ENCODE measurements around the gene CDC42SE1. TPM values are rescaled to one million over a fixed set of nuclear protein-coding genes. Genes with fewer than 3 reads are reported as not detected.

CDC42SE1 gene
- total RNA-seq, 1 experiment from 2014 or later: 76.3 TPM

GRCh38 chr1:151005729-151006319, 53.6 kb downstream of the CDC42SE1 start (continued):
- no peak for TF ChIP-seq ZNF532 (CRISPR knock-in tag; IDR thresholded peaks at IDR 0.05; ENCODE audit: borderline replicate concordance)

GRCh38 chr1:151003180-151003579, 56.2 kb downstream of the CDC42SE1 start:
- DNase-seq (ENCODE audit: low spot score) (no peak), ATAC-seq (no peak)
- H3K4me1 Mint-ChIP-seq: peaks cover 31% of the 10 kb centered on the region
- H3K27me3 Mint-ChIP-seq (ENCODE audit: low read depth): no peaks in the 10 kb centered on the region
- H3K9me3 Mint-ChIP-seq: no peaks in the 10 kb centered on the region
- no peaks in the 10 kb centered on the region for H3K36me3 Mint-ChIP-seq
- ChIA-PET CTCF (interaction anchor here (4.4 kb wide), 1 partner anchor 7 kb away, joined by 74 read pairs; no protein-coding TSS in a partner anchor), POLR2A (no interaction called here)
- no peak overlapping the region for H3K4me3 Mint-ChIP-seq
- H3K27ac Mint-ChIP-seq: no peak overlapping the region
- TF ChIP-seq PRDM15 (CRISPR knock-in tag; IDR thresholded peaks at IDR 0.05): no peak
- no peak for TF ChIP-seq MXD4 (CRISPR knock-in tag; IDR thresholded peaks at IDR 0.05; ENCODE audit: borderline replicate concordance)
- TF ChIP-seq ZBTB43 (CRISPR knock-in tag; IDR thresholded peaks at IDR 0.05): no peak
- TF ChIP-seq ZMAT4 (CRISPR knock-in tag; IDR thresholded peaks at IDR 0.05): no peak
- TF ChIP-seq ZNF263 (CRISPR knock-in tag; IDR thresholded peaks at IDR 0.05; ENCODE audit: low read depth): no peak
- TF ChIP-seq ERG (CRISPR knock-in tag; IDR thresholded peaks at IDR 0.05): no peak
- TF ChIP-seq USF1 (CRISPR knock-in tag; IDR thresholded peaks at IDR 0.05): no peak
- TF ChIP-seq CREB1 (CRISPR knock-in tag; IDR thresholded peaks at IDR 0.05): no peak
- TF ChIP-seq STAT6 (CRISPR knock-in tag; conservative IDR thresholded peaks at IDR 0.05; ENCODE audit: low read depth): no peak
- TF ChIP-seq ZNF121 (CRISPR knock-in tag; IDR thresholded peaks at IDR 0.05): no peak
- TF ChIP-seq HMGA2 (CRISPR knock-in tag; IDR thresholded peaks at IDR 0.05): no peak
- no peak for TF ChIP-seq KAT7 (CRISPR knock-in tag; IDR thresholded peaks at IDR 0.05; ENCODE audit: borderline replicate concordance)
- no peak for TF ChIP-seq ZNF317 (CRISPR knock-in tag; IDR thresholded peaks at IDR 0.05; ENCODE audit: borderline replicate concordance, low read depth)

All from WTC11 (cell line).